Esophagus muscularis mucosa (tissue), 4 donors: ENCODE measurements around the gene NFATC1. TPM values are rescaled to one million over a fixed set of nuclear protein-coding genes. Genes with fewer than 3 reads are reported as not detected.

Experiments
- DNase-seq: peaks from one replicate; pipeline ENCODE4 v3.0.0-alpha.2; 2017; ENCODE audit errors: extremely low spot score
- H3K27ac ChIP-seq, 4 donors: fragments of 200-600 bp; sonication (generic); replicated peaks in 1 of 4; 1 replicate in 3 of 4; 2 replicates in 1 of 4; pipeline ENCODE4 v1.5.1; 2016 to 2019; ENCODE audit warnings: mild to moderate bottlenecking in 1 of 4
- H3K27me3 ChIP-seq, 4 donors: fragments of 200-600 bp; sonication (generic); one replicate each; pipeline versions ENCODE4 v1.5.1 to v1.6.0; 2016 to 2019
- H3K36me3 ChIP-seq, 4 donors: fragments of 200-600 bp; sonication (generic); one replicate each; pipeline ENCODE4 v1.5.1; 2016 to 2019
- H3K4me1 ChIP-seq, 4 donors: fragments of 200-600 bp; sonication (generic); one replicate each; pipeline ENCODE4 v1.5.1; 2016 to 2019
- H3K4me3 ChIP-seq, 4 donors: fragments of 200-600 bp; sonication (generic); 1 replicate in 2 of 4; 2 replicates in 2 of 4; pipeline ENCODE4 v1.5.1; 2016 to 2019; ENCODE audit warnings: mild to moderate bottlenecking in 4 of 4, moderate library complexity in 1 of 4
- H3K9me3 ChIP-seq, 4 donors: fragments of 200-600 bp; sonication (generic); 1 replicate in 3 of 4; 2 replicates in 1 of 4; pipeline ENCODE4 v1.5.1; 2016 to 2019
- CTCF ChIP-seq, 3 experiments: fragments of 200-600 bp in 2 of 3; fragments of 450-650 bp in 1 of 3; sonication (generic) in 2 of 3; IDR thresholded peaks; one replicate each; pipeline ENCODE4 v1.5.1; 2017 to 2019; ENCODE audit warnings: antibody characterized with exemption in 3 of 3, mild to moderate bottlenecking in 2 of 3, moderate library complexity in 1 of 3
- EP300 ChIP-seq: sonication (generic); formaldehyde crosslinking; IDR thresholded peaks from one replicate; pipeline ENCODE4 v1.6.1; 2017; ENCODE audit warnings: antibody characterized with exemption
- POLR2A ChIP-seq: fragments of 450-650 bp; IDR thresholded peaks from one replicate; pipeline ENCODE4 v1.6.1; 2017; ENCODE audit warnings: antibody characterized with exemption, moderate library complexity, mild to moderate bottlenecking, low read depth
- POLR2AphosphoS5 ChIP-seq, 2 donors: sonication (generic); formaldehyde crosslinking; IDR thresholded peaks; one replicate each; pipeline ENCODE4 v1.6.1; 2017; ENCODE audit warnings: antibody characterized with exemption in 2 of 2
- WGBS: methylation state at CpG from one replicate; pipeline ENCODE4 v1.1.5; 2018; 5-methylcytosine and 5-hydroxymethylcytosine counted together
- intact Hi-C: fragments of 100-400 bp; cut with DNase I; formaldehyde crosslinking; loops from one replicate; pipeline ENCODE4 v1.15.1; 2023
- total RNA-seq, 4 donors: library from RNA; depleted of rRNA; stranded (reverse); fragments of >200 nt; gene quantifications; one replicate each; pipeline versions ENCODE4 v1.1.0 to v1.2.1, GENCODE V29; 2016

NFATC1 gene
- total RNA-seq, 4 donors from 2014 or later: 15.0 to 22.0 (median 17.8) TPM

- H3K9me3 ChIP-seq: no peaks in the 10 kb centered on the region
- intact Hi-C loops: no loop called here
- peaks cover 27 to 79% (median 62%) of the 10 kb centered on the region in 4 donors for H3K36me3 ChIP-seq
- WGBS: 91% methylated on average over 22 of the region's 22 CpGs
- DNase-seq: no peak
- peaks cover 0 to 12% (median 10%) of the 10 kb centered on the region in 4 donors for H3K4me1 ChIP-seq
- TF ChIP-seq EP300: no peak
- no peak for TF ChIP-seq POLR2AphosphoS5 (IDR thresholded peaks at IDR 0.05)
- TF ChIP-seq POLR2A: no peak
- TF ChIP-seq CTCF (IDR thresholded peaks at IDR 0.05): no peak
- H3K4me3 ChIP-seq: no peak overlapping the region
- no peaks in the 10 kb centered on the region for H3K27me3 ChIP-seq
- no peak overlapping the region for H3K27ac ChIP-seq
Measured at GRCh38 chr18:79490626-79491041, 94.9 kb downstream of the NFATC1 start.

GRCh38 chr18:79491081-79491551 is 95.4 kb downstream of the NFATC1 start:
- no peaks in the 10 kb centered on the region for H3K27me3 ChIP-seq
- no peak overlapping the region for H3K4me3 ChIP-seq
- H3K36me3 ChIP-seq: peaks cover 27 to 75% (median 60%) of the 10 kb centered on the region in 4 donors
- DNase-seq: no peak
- TF ChIP-seq POLR2AphosphoS5 (IDR thresholded peaks at IDR 0.05) (no peak), EP300 (no peak), CTCF (IDR thresholded peaks at IDR 0.05) (no peak), POLR2A (no peak)
- peaks cover 0 to 12% (median 10%) of the 10 kb centered on the region in 4 donors for H3K4me1 ChIP-seq
- no peaks in the 10 kb centered on the region for H3K9me3 ChIP-seq
- intact Hi-C loops: no loop called here
- no peak overlapping the region for H3K27ac ChIP-seq
- 89% methylated on average over 19 of the region's 19 CpGs for WGBS

GRCh38 chr18:79493211-79493800 is 97.6 kb downstream of the NFATC1 start:
- H3K27me3 ChIP-seq: no peaks in the 10 kb centered on the region
- intact Hi-C loops: no loop called here

GRCh38 chr18:79493801-79494211 is 98.1 kb downstream of the NFATC1 start:
- 94% methylated on average over 21 of the region's 41 CpGs for WGBS
- Histone ChIP-seq H3K27me3 (no peaks in the 10 kb centered on the region), H3K36me3 (peaks cover 9 to 48% (median 40%) of the 10 kb centered on the region in 4 donors), H3K27ac (no peak overlapping the region), H3K9me3 (peaks cover 0 to 9% (median 3%) of the 10 kb centered on the region in 4 donors), H3K4me1 (peaks cover 6 to 26% (median 26%) of the 10 kb centered on the region in 4 donors), H3K4me3 (no peak overlapping the region)
- intact Hi-C loops: no loop called here
- no peak for DNase-seq
- TF ChIP-seq CTCF (IDR thresholded peaks at IDR 0.05): no peak
- TF ChIP-seq EP300: no peak
- TF ChIP-seq POLR2A: no peak
- TF ChIP-seq POLR2AphosphoS5 (IDR thresholded peaks at IDR 0.05): no peak

More at GRCh38 chr18:79493211-79493800, 97.6 kb downstream of the NFATC1 start:
- Histone ChIP-seq H3K4me1 (peaks cover 6 to 26% (median 26%) of the 10 kb centered on the region in 4 donors), H3K27ac (no peak overlapping the region), H3K4me3 (no peak overlapping the region), H3K9me3 (peaks cover 0 to 4% (median under 1%) of the 10 kb centered on the region in 4 donors), H3K36me3 (peaks cover 9 to 53% (median 45%) of the 10 kb centered on the region in 4 donors)
- 92% methylated on average over 30 of the region's 65 CpGs for whole genome bisulfite sequencing
- no peak for DNase-seq
- TF ChIP-seq POLR2A (no peak), CTCF (IDR thresholded peaks at IDR 0.05) (no peak), POLR2AphosphoS5 (IDR thresholded peaks at IDR 0.05) (no peak), EP300 (no peak)
